GM08714 (cell line): ENCODE measurements around the gene SDCCAG8.

ENCODE experiments used
- H3K4me3 ChIP-seq: fragments of 200-500 bp; sonication (Bioruptor generic); 2 replicates; pipeline ENCODE4 v1.5.1; 2014; ENCODE audit warnings: mild to moderate bottlenecking, low read length, inconsistent platforms
- ZNF274 ChIP-seq: IDR thresholded peaks from 2 replicates; pipeline ENCODE4 v1.6.1; 2012; ENCODE audit warnings: mild to moderate bottlenecking, low read depth, low read length

The SDCCAG8 gene

GRCh38 chr1:243494741-243495431 lies 239.0 kb downstream of the SDCCAG8 start:
- TF ChIP-seq ZNF274: no peak
- H3K4me3 ChIP-seq: no peak overlapping the region

- no peak overlapping the region for H3K4me3 ChIP-seq
- no peak for TF ChIP-seq ZNF274
Measured at GRCh38 chr1:243495442-243496186, 239.8 kb downstream of the SDCCAG8 start.

- no peak overlapping the region for H3K4me3 ChIP-seq
- TF ChIP-seq ZNF274: no peak
Measured at GRCh38 chr1:243496187-243496646, 240.4 kb downstream of the SDCCAG8 start.

- no peak for TF ChIP-seq ZNF274
- H3K4me3 ChIP-seq: no peak overlapping the region
Measured at GRCh38 chr1:243496806-243497205, 241.0 kb downstream of the SDCCAG8 start.

- H3K4me3 ChIP-seq: no peak overlapping the region
- TF ChIP-seq ZNF274: no peak
Measured at GRCh38 chr1:243497939-243498681, 242.3 kb downstream of the SDCCAG8 start.

- no peak for TF ChIP-seq ZNF274
- no peak overlapping the region for H3K4me3 ChIP-seq
Measured at GRCh38 chr1:243499248-243499647, 243.4 kb downstream of the SDCCAG8 start.

GRCh38 chr1:243499711-243500110 lies 243.9 kb downstream of the SDCCAG8 start:
- no peak overlapping the region for H3K4me3 ChIP-seq
- TF ChIP-seq ZNF274: no peak

GRCh38 chr1:243500512-243500911 lies 244.7 kb downstream of the SDCCAG8 start:
- no peak for TF ChIP-seq ZNF274

GRCh38 chr1:243501002-243501401 lies 245.2 kb downstream of the SDCCAG8 start:
- no peak for TF ChIP-seq ZNF274
- H3K4me3 ChIP-seq: no peak overlapping the region

More at GRCh38 chr1:243500512-243500911, 244.7 kb downstream of the SDCCAG8 start:
- no peak overlapping the region for H3K4me3 ChIP-seq

GRCh38 chr1:243503155-243503554 lies 247.3 kb downstream of the SDCCAG8 start:
- H3K4me3 ChIP-seq: no peak overlapping the region
- no peak for TF ChIP-seq ZNF274

GRCh38 chr1:243505986-243506689 lies 250.3 kb downstream of the SDCCAG8 start:
- H3K4me3 ChIP-seq: no peak overlapping the region; the same call in 1 of the 2 replicates
- no peak for TF ChIP-seq ZNF274

GRCh38 chr1:243507001-243507671 lies 251.3 kb downstream of the SDCCAG8 start:
- TF ChIP-seq ZNF274: no peak
- no peak overlapping the region for H3K4me3 ChIP-seq

GRCh38 chr1:243507672-243508302 lies 251.9 kb downstream of the SDCCAG8 start:
- TF ChIP-seq ZNF274: no peak
- no peak overlapping the region for H3K4me3 ChIP-seq
